HEK293T (cell line): Measurements from ENCODE around the gene SEMA3G.

Experiments used
- BHLHE40 ChIP-seq: fragments of 450-650 bp; IDR thresholded peaks from 2 replicates; pipeline ENCODE4 v1.6.1; 2016; ENCODE audit warnings: mild to moderate bottlenecking, moderate library complexity, borderline replicate concordance
- FOXA1 ChIP-seq: fragments of 450-650 bp; IDR thresholded peaks from 2 replicates; pipeline ENCODE4 v1.6.1; 2016; ENCODE audit warnings: mild to moderate bottlenecking
- FOXM1 ChIP-seq: fragments of 450-650 bp; IDR thresholded peaks from 2 replicates; pipeline ENCODE4 v1.6.1; 2017; ENCODE audit warnings: mild to moderate bottlenecking, borderline replicate concordance
- HDGF ChIP-seq: fragments of 450-650 bp; IDR thresholded peaks from 2 replicates; pipeline ENCODE4 v1.6.1; 2017; ENCODE audit warnings: antibody characterized with exemption, borderline replicate concordance
- L3MBTL2 ChIP-seq: fragments of 450-650 bp; conservative IDR thresholded peaks from 2 replicates; pipeline ENCODE4 v1.6.1; 2016; ENCODE audit warnings: mild to moderate bottlenecking
- TARDBP ChIP-seq: fragments of 450-650 bp; IDR thresholded peaks from 2 replicates; pipeline ENCODE4 v1.6.1; 2016
- ZNF384 ChIP-seq: fragments of 450-650 bp; IDR thresholded peaks from 2 replicates; pipeline ENCODE4 v1.6.1; 2016

DNA sequence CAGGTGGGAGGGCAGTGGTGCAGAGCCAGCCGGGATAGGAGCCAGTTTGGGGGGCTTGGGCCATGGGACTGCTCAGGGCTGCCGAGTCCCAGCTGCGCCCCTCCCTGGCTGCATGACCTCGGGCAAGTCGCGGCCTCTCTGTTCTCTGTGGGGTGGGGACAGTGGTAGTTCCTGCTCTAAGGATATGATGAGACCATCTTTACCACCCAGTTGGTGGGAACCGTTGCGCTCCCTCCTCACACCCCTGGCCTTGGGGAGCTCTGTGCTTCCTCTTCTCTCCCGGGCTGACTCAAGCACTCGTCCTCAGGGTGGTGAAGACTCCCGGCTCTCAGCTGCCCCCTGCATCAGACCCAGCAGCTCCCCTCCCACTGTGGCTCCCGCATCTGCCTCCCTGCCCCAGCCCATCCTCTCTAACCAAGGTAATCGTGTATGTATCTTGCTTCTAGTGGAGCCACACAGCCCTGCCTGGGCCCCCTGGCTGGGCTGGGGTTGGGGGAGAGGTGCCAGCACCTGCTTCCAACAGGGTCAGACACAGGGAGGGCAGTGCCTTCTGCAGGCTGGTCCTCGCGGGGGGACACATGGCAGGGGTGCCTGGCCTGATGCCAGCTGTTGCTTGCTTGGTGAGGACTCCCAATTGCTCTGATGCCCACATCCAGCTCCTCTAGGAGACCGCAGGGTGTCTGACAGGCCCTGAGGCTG is 35.1 kb upstream of the SEMA3G start:
- TF ChIP-seq FOXA1 = no peak
- no peak for TF ChIP-seq L3MBTL2
- no peak for TF ChIP-seq BHLHE40
- no peak for TF ChIP-seq HDGF
- no peak for TF ChIP-seq FOXM1
- no peak for TF ChIP-seq TARDBP
- TF ChIP-seq ZNF384 = no peak
